GM18517 (cell line): Measurements from ENCODE around the gene ARHGEF33.

ENCODE experiments used
- ATAC-seq: cut with Tn5 transposase; IDR thresholded peaks from one replicate; pipeline ENCODE4 v1.9.1; 2021; ENCODE audit warnings: mild to moderate bottlenecking, moderate library complexity; ENCODE audit not compliant: unreplicated experiment

Gene ARHGEF33

DNA sequence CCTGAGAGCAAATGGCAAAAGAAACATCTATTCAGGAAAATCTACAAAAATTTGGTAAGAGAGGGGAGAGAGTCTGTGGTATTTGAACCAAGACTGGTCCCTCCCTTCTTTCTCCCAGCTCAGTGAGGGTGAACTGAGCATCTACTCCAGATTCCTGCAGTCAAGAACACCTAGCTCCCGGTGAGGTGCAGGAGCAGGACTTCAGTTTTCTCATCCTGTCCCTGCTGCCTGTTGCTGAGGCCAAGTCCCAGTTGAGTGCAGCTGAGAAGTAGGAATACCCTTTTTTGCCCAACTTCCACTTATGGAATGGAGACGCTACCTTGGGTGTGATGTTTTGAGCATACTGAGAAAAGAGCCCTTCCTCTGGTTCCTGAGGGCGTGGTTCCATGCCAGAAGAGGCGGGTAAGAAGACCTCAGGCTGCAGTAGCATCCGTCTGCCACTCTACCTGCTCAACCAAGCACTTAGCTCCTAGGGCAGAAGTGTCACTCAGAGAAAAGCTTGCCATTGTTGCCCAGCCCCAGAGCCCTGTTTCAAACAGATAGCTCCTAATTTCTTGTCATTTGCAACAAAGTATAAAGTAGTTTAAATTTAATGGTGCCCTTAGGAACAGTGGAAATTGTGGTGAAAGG lies 118.3 kb downstream of the ARHGEF33 start:
- no peak for ATAC-seq

- ATAC-seq: no peak
These were observed 119.0 kb downstream of the ARHGEF33 start for GRCh38 chr2:39008665-39009064.

GRCh38 chr2:39013871-39014270 lies 124.2 kb downstream of the ARHGEF33 start:
- no peak for ATAC-seq

DNA sequence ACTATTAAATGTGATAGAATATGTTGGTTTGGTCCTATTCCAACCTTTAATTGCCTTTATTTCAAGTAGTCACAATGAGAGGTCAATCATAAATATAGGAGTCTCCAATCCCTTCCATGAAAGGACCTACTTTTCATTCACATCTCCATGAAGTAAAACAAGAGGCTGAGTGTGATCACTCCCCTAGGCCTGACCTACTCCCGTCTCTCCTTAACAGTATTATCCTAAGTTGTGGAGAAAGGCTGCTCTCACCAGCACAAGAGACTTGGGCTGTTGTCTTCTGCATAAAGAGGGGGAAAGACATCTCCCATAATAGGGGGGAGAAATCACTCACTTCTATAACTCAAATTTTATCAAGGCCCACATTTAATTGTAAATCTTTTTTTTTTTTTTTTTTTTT lies 125.7 kb downstream of the ARHGEF33 start:
- no peak for ATAC-seq

DNA sequence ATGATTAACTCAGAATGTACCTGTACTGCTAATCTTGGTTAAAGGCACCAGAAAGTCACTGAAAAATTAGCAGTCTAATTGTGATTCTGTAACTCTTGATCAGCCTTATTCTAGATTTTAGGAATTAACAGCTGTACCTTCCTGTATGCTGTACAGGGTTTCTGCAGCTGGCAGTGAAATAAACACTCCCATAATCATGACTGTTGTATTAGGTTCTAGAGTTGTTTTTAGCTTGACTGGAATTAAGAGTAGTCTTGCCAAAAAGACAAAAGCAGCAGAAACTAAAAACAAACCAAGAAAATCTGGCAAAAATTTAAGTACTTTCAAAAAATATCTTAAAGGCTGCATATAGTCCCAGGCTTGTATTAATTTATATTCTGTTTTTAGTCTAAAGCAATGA lies 127.7 kb downstream of the ARHGEF33 start:
- no peak for ATAC-seq

- ATAC-seq: no peak
These were observed 129.0 kb downstream of the ARHGEF33 start for GRCh38 chr2:39018638-39019037.

- ATAC-seq: no peak
These were observed 130.7 kb downstream of the ARHGEF33 start for GRCh38 chr2:39020383-39020782.

DNA sequence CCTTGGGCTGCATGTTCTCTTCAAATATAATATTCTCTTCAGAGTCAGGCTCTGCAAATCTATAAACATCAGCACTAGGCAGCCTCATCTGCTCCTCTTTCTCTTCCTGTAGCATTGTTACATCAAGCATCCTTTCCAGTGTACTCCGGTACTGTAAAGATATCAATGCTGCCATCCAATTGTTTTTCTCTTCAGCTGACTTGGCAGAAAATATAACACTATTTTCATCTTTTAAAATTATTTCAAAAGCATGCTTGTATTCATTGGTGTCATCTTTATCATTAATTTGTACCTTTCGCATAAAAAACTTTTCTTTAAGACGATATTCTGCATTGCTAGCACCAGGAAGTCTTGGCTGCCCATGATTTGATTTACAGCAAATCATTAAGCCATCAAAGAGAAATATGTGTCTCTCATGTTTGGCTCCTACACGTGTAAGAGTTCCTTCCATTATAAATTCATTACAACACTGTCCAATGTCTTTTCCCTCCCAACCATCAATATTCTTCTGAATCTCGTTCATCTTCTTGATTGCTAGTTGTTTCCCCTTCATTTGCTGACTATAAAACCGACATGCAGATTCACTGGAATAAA lies 133.1 kb downstream of the ARHGEF33 start:
- ATAC-seq: no peak

DNA sequence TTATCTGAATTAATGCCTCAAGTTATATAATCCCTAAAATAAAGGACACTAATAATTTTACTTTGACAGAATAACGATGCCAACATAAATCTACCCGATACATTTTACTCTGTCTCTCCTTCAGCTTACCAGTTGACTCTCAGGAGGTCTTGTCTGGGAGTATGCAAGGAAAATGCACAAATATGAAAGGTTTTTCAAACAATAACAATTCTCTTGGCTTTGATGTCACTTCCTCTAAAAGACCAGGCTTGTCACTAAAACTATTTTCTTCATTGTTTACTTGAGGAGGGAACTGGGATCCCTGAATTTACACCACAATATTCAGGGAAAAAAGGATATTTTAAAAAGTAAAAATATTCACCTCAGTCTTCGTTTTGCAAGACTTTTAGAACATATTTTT lies 134.0 kb downstream of the ARHGEF33 start:
- no peak for ATAC-seq

DNA sequence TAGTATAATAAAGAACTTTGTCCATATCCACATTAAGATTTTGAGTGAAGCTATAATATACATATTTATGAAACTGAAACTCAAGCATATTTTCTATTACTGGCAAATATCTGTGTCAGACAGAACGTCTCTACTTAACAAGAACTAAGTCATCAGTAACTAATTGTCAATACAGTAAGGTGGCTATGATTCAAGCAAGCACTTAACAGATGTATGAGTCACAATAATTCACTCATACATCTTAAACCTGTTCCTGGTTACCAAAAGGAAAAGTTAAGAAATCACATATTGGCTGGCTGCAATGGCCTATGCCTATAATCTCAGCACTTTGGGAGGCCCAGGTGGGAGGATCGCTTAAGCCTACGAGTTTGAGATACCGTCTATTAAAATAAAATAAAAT lies 135.2 kb downstream of the ARHGEF33 start:
- ATAC-seq: no peak
